ENCODE results near the gene GLCCI1. TPM values are rescaled to one million over a fixed set of nuclear protein-coding genes. Genes with fewer than 3 reads are reported as not detected.

GLCCI1 gene
- total and polyA plus RNA-seq, 4 donors: 1.4 to 5.9 (median 4.3) TPM

DNA sequence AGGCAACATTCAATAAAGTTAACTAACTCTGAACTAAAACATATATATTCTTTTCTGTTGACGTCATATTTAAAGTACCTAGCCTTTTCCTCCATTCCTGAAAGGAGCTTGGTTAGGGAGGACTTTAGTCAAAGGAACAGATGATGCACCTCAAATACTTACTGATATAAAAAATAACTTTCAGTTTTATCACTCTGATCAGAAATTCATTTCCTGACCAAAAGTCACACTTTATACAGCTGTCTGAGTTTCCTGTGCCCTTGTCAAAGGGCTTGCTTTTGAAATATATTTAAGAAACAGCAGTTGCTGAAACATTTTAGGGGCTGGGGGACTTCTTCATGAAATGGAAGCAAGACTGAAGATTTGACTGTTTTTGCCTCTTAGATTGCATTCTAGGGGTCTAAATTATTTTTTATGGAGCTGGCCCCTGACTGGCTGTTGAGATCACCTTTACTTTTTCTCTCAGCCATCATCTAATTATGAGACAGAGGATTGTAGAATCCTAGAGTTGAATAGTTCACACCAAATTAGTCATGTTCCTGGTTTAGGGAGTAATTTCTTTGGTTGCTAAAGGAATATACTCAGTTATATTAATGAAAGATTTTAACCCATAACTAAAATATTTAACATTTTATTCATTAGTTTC, 46.6 kb downstream of the GLCCI1 start:
- WGBS: 81% methylated on average over 1 of the region's 1 CpG
- no peaks in the 10 kb centered on the region for H3K27me3 ChIP-seq (ENCODE audit: control insufficient read depth in 4 of 4, insufficient read depth in 4 of 4, low read length in 3 of 4)
- H3K9ac ChIP-seq (ENCODE audit: low read depth in 1 of 2, low read length in 2 of 2): no peak overlapping the region
- H3K9me3 ChIP-seq (ENCODE audit: control insufficient read depth in 4 of 4, low read length in 3 of 4): no peaks in the 10 kb centered on the region
- no peaks in the 10 kb centered on the region for H3K4me1 ChIP-seq (ENCODE audit: control insufficient read depth in 4 of 4, insufficient read depth in 4 of 4, low read length in 3 of 4)
- no peaks in the 10 kb centered on the region for H3K36me3 ChIP-seq (ENCODE audit: control insufficient read depth in 4 of 4, insufficient read depth in 3 of 4, low read depth in 1 of 4, low read length in 3 of 4)
- H3K4me3 ChIP-seq (ENCODE audit: low read depth in 1 of 3, low read length in 3 of 3): no peak overlapping the region
- H3K27ac ChIP-seq (ENCODE audit: low read depth in 1 of 2, low read length in 2 of 2): no peak overlapping the region
- TF ChIP-seq, protein P1, sequence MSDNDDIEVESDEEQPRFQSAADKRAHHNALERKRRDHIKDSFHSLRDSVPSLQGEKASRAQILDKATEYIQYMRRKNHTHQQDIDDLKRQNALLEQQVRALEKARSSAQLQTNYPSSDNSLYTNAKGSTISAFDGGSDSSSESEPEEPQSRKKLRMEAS (IDR thresholded peaks at IDR 0.05): no peak
- TF ChIP-seq GABPA (IDR thresholded peaks at IDR 0.05 in 1 of 2, conservative IDR thresholded peaks at IDR 0.05 in 1 of 2) (no peak), RXRA (IDR thresholded peaks at IDR 0.05) (no peak), HNF4G (IDR thresholded peaks at IDR 0.05) (no peak), YY1 (IDR thresholded peaks at IDR 0.05) (no peak), NR2F2 (IDR thresholded peaks at IDR 0.05) (no peak)
- TF ChIP-seq, protein P2, sequence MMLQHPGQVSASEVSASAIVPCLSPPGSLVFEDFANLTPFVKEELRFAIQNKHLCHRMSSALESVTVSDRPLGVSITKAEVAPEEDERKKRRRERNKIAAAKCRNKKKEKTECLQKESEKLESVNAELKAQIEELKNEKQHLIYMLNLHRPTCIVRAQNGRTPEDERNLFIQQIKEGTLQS (IDR thresholded peaks at IDR 0.05): no peak
- TF ChIP-seq, protein P3, sequence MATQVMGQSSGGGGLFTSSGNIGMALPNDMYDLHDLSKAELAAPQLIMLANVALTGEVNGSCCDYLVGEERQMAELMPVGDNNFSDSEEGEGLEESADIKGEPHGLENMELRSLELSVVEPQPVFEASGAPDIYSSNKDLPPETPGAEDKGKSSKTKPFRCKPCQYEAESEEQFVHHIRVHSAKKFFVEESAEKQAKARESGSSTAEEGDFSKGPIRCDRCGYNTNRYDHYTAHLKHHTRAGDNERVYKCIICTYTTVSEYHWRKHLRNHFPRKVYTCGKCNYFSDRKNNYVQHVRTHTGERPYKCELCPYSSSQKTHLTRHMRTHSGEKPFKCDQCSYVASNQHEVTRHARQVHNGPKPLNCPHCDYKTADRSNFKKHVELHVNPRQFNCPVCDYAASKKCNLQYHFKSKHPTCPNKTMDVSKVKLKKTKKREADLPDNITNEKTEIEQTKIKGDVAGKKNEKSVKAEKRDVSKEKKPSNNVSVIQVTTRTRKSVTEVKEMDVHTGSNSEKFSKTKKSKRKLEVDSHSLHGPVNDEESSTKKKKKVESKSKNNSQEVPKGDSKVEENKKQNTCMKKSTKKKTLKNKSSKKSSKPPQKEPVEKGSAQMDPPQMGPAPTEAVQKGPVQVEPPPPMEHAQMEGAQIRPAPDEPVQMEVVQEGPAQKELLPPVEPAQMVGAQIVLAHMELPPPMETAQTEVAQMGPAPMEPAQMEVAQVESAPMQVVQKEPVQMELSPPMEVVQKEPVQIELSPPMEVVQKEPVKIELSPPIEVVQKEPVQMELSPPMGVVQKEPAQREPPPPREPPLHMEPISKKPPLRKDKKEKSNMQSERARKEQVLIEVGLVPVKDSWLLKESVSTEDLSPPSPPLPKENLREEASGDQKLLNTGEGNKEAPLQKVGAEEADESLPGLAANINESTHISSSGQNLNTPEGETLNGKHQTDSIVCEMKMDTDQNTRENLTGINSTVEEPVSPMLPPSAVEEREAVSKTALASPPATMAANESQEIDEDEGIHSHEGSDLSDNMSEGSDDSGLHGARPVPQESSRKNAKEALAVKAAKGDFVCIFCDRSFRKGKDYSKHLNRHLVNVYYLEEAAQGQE (IDR thresholded peaks at IDR 0.05): no peak
- no peak for DNase-seq (ENCODE audit: low spot score)

DNA sequence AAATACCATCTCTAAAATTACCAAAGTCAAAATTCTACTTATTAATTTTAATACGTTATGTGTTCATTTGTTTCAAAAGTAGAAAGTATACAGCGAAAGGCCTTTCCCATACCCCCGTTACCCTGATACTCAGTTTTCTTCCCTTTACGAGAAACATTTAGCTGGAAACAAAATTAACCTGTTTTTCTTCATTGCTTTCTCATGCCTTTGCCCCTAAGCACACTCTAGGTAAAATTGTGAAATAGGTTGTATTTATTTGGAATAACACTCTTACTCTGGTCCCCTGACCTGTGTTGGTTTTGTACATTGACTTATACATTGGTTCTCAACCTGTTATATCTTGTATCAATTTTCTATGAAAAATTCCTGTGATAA, 47.1 kb downstream of the GLCCI1 start:
- no peaks in the 10 kb centered on the region for H3K27me3 ChIP-seq (ENCODE audit: control insufficient read depth in 4 of 4, insufficient read depth in 4 of 4, low read length in 3 of 4)
- no peak overlapping the region for H3K27ac ChIP-seq (ENCODE audit: low read depth in 1 of 2, low read length in 2 of 2)
- no peaks in the 10 kb centered on the region for H3K36me3 ChIP-seq (ENCODE audit: control insufficient read depth in 4 of 4, insufficient read depth in 3 of 4, low read depth in 1 of 4, low read length in 3 of 4)
- H3K9me3 ChIP-seq (ENCODE audit: control insufficient read depth in 4 of 4, low read length in 3 of 4): no peaks in the 10 kb centered on the region
- WGBS: 96% methylated on average over 4 of the region's 4 CpGs
- DNase-seq (ENCODE audit: low spot score): no peak
- H3K9ac ChIP-seq (ENCODE audit: low read depth in 1 of 2, low read length in 2 of 2): no peak overlapping the region
- TF ChIP-seq, protein P1 (IDR thresholded peaks at IDR 0.05): no peak
- TF ChIP-seq NR2F2 (IDR thresholded peaks at IDR 0.05) (no peak), FOXA1 (IDR thresholded peaks at IDR 0.05) (no peak), RXRA (IDR thresholded peaks at IDR 0.05) (no peak), HNF4A (conservative IDR thresholded peaks at IDR 0.05) (no peak), SP1 (IDR thresholded peaks at IDR 0.05) (no peak), FOXA2 (IDR thresholded peaks at IDR 0.05) (no peak), HNF4G (IDR thresholded peaks at IDR 0.05) (no peak), YY1 (IDR thresholded peaks at IDR 0.05) (no peak), TAF1 (conservative IDR thresholded peaks at IDR 0.05) (no peak), GABPA (IDR thresholded peaks at IDR 0.05 in 1 of 2, conservative IDR thresholded peaks at IDR 0.05 in 1 of 2) (no peak), RAD21 (IDR thresholded peaks at IDR 0.05) (no peak), EGR1 (IDR thresholded peaks at IDR 0.05; ENCODE audit: low read depth in 2 of 2) (no peak), JUND (IDR thresholded peaks at IDR 0.05) (no peak)
- TF ChIP-seq, protein P4, sequence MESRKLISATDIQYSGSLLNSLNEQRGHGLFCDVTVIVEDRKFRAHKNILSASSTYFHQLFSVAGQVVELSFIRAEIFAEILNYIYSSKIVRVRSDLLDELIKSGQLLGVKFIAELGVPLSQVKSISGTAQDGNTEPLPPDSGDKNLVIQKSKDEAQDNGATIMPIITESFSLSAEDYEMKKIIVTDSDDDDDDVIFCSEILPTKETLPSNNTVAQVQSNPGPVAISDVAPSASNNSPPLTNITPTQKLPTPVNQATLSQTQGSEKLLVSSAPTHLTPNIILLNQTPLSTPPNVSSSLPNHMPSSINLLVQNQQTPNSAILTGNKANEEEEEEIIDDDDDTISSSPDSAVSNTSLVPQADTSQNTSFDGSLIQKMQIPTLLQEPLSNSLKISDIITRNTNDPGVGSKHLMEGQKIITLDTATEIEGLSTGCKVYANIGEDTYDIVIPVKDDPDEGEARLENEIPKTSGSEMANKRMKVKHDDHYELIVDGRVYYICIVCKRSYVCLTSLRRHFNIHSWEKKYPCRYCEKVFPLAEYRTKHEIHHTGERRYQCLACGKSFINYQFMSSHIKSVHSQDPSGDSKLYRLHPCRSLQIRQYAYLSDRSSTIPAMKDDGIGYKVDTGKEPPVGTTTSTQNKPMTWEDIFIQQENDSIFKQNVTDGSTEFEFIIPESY (IDR thresholded peaks at IDR 0.05): no peak
- TF ChIP-seq, protein P3 (IDR thresholded peaks at IDR 0.05): no peak
- TF ChIP-seq, protein P2 (IDR thresholded peaks at IDR 0.05): no peak
- TF ChIP-seq, protein P5, sequence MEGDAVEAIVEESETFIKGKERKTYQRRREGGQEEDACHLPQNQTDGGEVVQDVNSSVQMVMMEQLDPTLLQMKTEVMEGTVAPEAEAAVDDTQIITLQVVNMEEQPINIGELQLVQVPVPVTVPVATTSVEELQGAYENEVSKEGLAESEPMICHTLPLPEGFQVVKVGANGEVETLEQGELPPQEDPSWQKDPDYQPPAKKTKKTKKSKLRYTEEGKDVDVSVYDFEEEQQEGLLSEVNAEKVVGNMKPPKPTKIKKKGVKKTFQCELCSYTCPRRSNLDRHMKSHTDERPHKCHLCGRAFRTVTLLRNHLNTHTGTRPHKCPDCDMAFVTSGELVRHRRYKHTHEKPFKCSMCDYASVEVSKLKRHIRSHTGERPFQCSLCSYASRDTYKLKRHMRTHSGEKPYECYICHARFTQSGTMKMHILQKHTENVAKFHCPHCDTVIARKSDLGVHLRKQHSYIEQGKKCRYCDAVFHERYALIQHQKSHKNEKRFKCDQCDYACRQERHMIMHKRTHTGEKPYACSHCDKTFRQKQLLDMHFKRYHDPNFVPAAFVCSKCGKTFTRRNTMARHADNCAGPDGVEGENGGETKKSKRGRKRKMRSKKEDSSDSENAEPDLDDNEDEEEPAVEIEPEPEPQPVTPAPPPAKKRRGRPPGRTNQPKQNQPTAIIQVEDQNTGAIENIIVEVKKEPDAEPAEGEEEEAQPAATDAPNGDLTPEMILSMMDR (IDR thresholded peaks at IDR 0.05; ENCODE audit: low read depth, low read length, missing input control): no peak
- H3K4me1 ChIP-seq (ENCODE audit: control insufficient read depth in 4 of 4, insufficient read depth in 4 of 4, low read length in 3 of 4): no peaks in the 10 kb centered on the region
- no peak overlapping the region for H3K4me3 ChIP-seq (ENCODE audit: low read depth in 1 of 3, low read length in 3 of 3)

Data from liver (tissue), 9 donors.